HG03159 (cell line): ENCODE measurements around the gene CC2D1A.
A peak's percentile ranks its signal among the peaks of the same experiment; 100 is the strongest.

Experiments
- ATAC-seq: cut with Tn5 transposase; IDR thresholded peaks from one replicate; pipeline ENCODE4 v1.9.1; 2021; ENCODE audit warnings: mild to moderate bottlenecking, moderate library complexity; ENCODE audit not compliant: unreplicated experiment

Gene CC2D1A

GRCh38 chr19:13905634-13906520, at the start of gene CC2D1A, which contains the start of gene BRME1:
Gene CC2D1A (plus strand): TSS chr19:13906201. CDS start chr19:13906442, 241 bp downstream.
Gene BRME1 (minus strand): TSS chr19:13906117. CDS start chr19:13904892, 1,225 bp downstream.
- ATAC-seq: peak; percentile 88

GRCh38 chr19:13856497-13856896, 49.5 kb upstream of the CC2D1A start:
- no peak for ATAC-seq

DNA sequence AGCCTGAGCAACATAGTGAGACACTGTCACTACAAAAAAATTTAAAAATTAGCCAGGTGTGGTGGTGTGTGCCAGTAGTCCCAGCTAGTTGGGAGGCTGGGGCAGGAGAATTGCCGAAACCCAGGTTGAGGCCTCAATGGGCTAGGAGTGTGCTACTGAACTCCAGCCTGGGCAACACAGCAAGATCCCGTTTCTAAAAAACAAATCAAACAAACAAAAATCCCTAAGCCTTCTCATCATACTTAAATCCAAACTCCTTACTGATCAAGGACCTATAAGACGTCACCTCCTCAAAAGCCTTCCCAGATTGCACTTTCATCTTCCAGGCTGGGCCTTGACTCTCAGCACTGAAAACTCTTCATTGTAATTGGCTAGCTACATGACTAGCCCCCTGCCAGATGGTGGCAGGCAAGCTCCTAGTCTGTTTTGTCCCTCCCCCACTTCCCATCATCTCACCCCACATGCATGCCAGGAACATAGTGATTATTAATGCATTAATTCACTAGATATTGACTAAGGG, 46.6 kb upstream of the CC2D1A start:
- no peak for ATAC-seq

- no peak for ATAC-seq
Measured at GRCh38 chr19:13860679-13861391, 45.2 kb upstream of the CC2D1A start.

DNA sequence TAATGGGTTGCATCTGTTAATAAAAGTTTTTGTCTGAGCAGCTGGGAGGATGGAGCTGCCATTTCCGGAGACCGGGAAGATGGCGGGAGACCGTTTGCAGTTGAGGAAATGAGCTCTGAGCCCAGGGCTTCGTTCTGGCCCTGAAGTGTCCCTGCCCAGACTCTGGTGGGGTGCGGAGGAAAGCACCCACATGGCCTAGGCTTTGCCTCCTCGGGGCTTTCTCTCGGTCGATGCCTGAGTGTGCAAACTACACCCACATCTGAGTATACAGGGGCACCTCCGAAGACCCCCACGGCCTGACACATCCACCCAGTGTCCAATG, 44.6 kb upstream of the CC2D1A start:
- ATAC-seq: peak; percentile 28

DNA sequence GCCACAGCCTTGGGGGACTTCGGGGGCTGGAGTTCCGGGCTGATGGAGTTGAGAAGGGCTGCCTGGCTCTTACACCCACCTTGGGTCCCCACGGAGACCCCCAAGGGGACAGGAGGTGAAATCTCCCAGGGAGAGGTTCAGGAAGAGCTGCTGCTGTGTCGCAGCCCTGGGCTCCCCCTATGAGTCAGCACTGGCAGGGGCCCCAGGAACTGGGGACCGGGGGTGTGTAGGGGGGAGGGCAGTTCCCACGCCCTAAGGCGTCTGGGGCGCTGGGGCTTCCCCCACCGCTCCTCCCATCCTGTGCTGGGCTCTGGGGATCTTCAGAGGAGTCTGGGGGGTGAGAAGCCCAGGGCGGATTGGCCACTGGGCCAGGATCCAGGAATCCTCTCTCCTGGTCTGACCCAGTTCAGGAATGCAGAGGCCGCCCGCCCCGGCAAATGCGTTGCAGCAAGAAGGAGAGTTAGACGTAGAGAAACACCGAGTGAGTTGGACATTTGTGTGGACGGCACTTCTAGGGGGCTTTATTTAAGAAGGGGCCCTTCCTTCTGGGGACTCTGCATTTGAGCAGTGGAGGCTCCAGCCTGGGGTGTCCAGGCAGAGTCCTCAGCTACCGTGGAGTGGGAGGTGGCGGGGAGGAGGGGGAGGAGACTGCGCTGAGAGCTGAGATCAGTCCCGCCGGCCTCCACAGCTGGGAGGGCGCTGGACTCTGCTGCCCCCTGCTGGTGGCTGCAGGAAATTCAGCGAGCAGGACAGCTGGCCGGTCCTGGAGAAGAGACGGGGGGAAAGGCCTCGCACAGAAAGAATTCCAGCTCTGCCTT, 44.1 kb upstream of the CC2D1A start:
- peak; percentile 63 for ATAC-seq

DNA sequence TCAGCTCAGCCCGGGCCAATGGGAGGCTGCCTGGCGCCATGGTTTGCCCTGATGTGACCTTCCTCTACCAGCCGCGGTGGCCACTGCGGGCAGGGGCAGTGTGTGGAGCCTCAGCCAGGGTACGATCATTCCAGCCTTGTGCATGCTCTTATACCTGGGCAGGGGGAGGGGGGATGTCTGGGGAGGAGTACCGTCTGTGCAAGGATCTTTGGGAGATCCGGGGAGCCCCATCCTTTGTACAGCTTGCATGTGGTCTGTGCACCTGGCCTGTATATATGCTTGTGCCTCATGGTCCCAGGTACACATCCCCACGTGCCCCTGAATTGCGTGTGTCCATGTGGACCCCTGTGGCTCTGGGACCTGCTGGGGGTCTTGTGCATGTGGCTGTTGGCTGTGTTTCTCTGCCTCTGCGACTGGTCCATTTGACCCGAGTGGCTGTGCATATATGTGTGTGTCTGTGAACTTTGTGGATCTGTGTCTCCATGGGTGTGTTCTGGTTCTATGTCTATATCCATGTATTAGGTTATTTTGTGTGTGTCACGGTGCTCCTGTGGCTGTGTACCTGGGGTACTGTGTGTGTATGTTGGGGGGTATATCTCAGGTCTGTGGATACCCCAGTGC, 41.8 kb upstream of the CC2D1A start:
- ATAC-seq: no peak

- no peak for ATAC-seq
Measured at GRCh38 chr19:13864667-13865570, 41.1 kb upstream of the CC2D1A start.

GRCh38 chr19:13865571-13866462, 40.2 kb upstream of the CC2D1A start:
- no peak for ATAC-seq

GRCh38 chr19:13866463-13867046, 39.4 kb upstream of the CC2D1A start:
- ATAC-seq: no peak

GRCh38 chr19:13868663-13869062, 37.3 kb upstream of the CC2D1A start:
- no peak for ATAC-seq

- no peak for ATAC-seq
Measured at GRCh38 chr19:13869281-13869680, 36.7 kb upstream of the CC2D1A start.

GRCh38 chr19:13870873-13871272, 35.1 kb upstream of the CC2D1A start:
- no peak for ATAC-seq

- ATAC-seq: no peak
Measured at GRCh38 chr19:13872339-13872694, 33.7 kb upstream of the CC2D1A start.

- ATAC-seq: no peak
Measured at GRCh38 chr19:13872695-13873389, 33.2 kb upstream of the CC2D1A start.

DNA sequence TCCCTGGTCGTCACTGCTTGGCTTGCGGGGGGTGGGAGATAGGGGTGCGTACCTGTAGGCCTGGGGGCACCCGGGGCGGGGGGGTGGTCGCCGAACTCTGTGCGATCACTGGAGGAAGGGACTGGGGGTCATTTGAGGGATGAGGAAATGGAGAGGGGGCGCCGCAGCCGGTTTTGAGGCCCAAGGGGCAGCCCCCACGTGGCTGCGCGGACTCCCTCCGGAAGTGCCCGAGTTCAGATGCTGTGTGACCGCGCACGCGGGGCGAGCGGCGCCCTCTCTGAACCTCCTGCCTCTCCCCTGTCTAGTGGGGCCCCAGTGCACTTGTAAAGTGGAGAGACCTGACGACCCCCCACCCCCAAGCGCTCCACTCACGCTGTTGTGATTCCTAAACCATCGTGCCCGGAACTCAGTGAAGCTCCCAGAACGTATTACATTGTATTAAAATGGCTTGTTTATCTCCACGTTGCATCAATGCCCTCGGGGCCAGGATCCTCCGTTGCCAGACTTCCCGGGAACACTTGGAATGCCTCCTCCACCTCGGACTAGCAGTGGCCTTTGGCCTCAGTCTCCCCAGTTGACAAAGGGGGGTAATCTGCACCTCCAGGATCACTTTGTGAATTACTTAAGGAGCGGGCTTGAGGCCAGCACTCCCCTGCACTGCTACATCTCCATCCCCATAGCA, 32.0 kb upstream of the CC2D1A start:
- no peak for ATAC-seq

DNA sequence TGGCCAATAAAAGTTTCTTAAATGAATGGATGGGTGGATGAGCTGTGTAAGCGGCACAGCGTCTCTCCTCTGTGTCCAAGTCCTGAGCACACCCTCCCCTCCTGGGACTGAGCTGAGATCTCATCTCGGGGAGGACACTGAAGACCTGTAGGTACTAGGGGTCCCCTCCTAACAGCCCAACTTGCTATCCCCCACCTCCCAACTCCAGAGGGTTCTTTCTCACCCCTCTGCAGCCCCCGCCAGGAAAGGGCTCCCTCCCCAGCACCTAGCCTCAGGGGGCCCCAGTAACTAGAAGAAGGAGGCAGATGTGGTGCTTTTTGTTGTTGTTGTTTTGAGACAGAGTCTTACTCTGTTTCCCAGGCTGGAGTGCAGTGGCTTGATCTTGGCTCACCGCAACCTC, 30.2 kb upstream of the CC2D1A start:
- ATAC-seq: no peak
